ENCODE measurements around the gene SPO11.

The SPO11 gene

GRCh38 chr20:57392512-57393271 is 63.1 kb downstream of the SPO11 start:
- no peak for DNase-seq
